GM10266 (cell line): ENCODE measurements around the gene RTL1.

ENCODE experiments used
- DNase-seq: peaks from one replicate; pipeline ENCODE4 v3.0.0; 2012; ENCODE audit errors: extremely low spot score
- CTCF ChIP-seq: IDR thresholded peaks from 2 replicates; pipeline ENCODE4 v1.5.1; 2012; ENCODE audit warnings: mild to moderate bottlenecking, low read depth; ENCODE audit not compliant: control insufficient read depth, insufficient read depth; ENCODE audit errors: missing control alignments

RTL1 gene

GRCh38 chr14:100881211-100882025 lies 22.1 kb downstream of the RTL1 start:
- TF ChIP-seq CTCF = no peak
- no peak for DNase-seq

DNA sequence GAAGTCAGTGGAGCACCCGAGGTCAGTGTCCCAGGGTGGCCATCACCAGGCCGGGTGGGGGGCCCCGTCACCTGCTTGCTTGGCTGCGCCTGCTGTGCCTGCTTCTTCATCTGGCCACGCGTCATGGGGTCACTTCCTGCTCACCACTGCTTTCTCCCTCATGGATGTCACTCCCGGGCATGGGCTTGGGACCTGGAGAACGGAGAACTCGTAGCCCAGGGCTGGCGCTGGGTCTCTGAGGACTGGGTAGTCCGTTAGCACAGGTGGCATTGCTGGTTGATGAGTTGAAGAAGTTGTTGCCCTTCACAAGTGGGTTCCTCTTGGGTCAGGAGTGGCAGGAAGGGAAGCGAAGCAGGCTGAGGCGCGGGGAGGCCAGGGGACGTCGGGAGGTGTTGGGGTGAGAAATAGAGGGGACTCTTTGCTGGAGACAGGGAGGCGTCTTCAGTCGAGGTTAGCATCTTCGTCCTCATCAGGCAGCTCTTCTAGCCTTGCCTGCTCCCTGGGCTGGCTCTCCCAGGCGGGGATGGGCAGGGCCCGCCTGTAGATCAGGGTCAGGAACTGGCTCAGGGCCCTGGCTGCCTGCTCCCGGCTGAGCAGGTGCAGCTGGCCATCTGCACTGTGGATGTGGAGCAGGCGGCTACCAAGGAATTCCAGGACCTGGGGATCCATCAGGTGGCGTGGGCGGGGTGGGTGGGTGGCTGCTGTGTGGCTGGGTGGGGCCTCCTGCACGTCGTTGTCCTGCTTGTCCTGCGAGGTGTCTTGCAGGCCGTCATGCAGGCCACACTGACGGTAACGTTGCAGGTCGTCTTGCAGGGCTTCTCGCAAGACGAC lies 23.0 kb downstream of the RTL1 start:
- no peak for DNase-seq
- no peak for TF ChIP-seq CTCF

DNA sequence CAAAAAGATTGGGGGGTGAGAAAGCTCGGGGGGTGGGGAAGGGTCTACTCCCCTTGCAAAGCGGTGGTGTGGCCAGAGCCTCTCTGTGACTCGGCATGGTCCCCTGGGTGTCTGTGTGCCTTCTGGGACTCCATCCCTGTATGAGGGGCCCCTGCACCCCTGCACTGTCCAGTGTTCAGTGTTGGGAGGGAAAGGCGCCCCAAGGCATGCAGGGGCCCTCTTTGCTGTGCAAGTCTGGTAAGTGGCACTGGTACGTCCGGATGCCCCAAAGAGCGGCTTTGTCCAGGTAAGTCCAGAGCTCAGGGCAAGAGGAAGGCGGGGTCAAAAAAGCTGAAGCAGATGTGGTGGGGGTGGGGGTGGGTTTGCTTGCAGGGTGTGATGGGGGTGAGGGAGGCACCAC lies 23.7 kb downstream of the RTL1 start:
- no peak for DNase-seq
- no peak for TF ChIP-seq CTCF

DNA sequence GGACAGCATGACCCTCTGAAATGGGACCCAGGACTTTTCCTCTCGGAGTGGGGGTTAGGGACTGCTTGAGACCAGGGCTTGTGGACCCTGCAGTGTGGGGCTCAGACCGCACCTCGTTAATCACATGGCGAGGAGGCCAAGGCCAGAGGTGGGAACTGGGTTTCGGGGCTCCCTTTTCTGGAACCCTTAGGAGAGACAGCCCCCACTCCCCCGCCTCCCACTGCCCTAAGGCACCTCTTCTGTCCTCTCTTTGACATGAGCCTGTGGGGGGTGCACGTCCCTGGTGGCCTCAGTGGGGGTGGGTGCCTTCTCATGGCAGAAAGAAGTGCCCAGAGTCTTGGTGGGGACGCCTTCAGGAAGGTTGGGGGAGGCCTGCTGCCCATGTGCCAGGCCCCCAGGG lies 24.3 kb downstream of the RTL1 start:
- TF ChIP-seq CTCF = no peak

DNA sequence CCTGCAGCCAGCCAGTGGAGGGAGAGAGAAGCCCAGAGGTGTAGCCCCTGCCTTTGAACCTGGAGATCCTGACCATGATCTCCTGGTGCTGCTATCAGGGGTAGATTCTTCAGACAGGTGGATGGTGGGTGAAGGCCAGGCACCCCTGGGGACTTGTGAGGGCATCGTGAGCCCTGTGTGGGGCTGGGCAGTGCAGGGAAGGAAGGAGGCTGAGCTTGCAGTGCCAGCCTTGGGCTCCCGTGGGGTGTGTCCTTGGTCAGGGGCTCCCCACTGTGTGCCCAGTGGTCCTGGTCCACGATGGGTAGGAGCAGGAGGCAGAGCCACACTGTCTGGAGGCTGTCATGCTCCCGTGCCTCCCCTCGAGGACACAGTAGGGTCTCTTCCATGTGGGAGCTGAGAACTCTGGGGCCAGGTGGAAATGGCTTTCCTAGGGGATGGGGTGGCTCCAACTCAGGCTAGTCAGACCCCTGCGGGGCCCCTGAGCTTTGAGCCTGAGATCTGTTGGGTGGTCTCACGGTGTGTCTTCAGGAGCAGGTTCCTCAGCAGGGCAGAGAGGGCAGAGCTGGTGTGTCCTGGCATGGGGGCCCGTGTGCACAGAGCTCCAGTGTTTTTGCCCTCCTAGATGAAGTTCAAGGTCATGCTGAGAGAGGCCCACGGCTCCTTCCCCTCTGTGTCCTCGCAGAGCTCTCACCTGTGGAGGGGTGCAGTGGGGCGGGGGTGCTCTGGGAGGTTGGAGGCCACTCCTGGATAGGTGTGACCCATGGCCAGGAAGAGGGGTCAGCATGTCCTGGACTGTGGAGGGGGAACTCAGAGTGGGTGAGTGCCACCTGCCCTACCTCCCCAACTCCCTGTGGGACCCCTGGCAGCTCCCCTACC lies 25.0 kb downstream of the RTL1 start:
- DNase-seq = no peak
- TF ChIP-seq CTCF = no peak

More for the DNA sequence above, 24.3 kb downstream of the RTL1 start:
- no peak for DNase-seq

DNA sequence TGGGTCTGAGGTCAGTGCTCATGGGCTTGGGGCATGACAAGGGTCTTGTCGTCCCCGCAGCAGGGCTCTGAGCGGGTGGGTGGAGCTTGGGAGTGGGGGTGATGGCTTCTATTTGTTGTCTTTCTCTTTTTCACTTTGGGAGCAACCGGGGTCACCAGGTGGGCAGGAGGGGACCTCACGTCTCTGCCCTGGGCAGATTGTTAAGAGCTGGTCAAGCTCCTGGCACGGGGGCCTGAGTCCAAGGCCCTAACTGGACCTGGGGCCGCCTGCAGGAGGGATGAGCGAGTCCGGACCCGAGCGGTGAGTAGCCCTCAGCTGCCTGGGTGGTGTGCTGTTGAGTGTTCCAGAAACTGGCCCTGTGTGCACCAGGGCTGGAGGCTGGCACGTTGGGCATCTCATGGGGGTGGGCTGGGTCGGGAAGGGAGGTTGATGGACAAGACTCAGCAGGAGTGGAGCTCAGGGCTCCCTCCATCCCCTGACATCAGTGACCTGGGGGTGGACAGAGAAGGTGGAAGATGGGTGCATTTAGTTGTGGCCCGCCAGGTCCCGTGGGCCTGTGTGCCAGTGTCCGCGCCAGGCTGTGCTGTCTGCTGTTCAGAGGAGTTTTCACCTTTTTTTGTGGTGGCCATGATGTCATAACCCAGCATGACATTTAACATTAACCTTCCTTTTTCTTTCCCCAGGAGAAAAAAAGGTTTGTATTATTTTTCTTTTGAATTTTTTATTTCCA lies 27.5 kb downstream of the RTL1 start:
- TF ChIP-seq CTCF = no peak
- DNase-seq = no peak
